GM12892 (cell line): ENCODE results near the gene SMYD1.

Experiments
- POLR2A ChIP-seq: IDR thresholded peaks from 2 replicates; pipeline ENCODE4 v1.6.1; 2011; ENCODE audit warnings: low read depth, low read length, control low read depth
- POLR2AphosphoS5 ChIP-seq: IDR thresholded peaks from 2 replicates; pipeline ENCODE4 v1.6.1; 2011; ENCODE audit warnings: low read depth, low read length, control low read depth

GRCh38 chr2:88125344-88125923, 57.8 kb downstream of the SMYD1 start:
- TF ChIP-seq POLR2A (no peak), POLR2AphosphoS5 (no peak)
